HG02852 (cell line): ENCODE data around the gene GAPT.

ENCODE experiments used
- ATAC-seq: cut with Tn5 transposase; IDR thresholded peaks from one replicate; pipeline ENCODE4 v1.9.1; 2021; ENCODE audit warnings: mild to moderate bottlenecking, moderate library complexity; ENCODE audit not compliant: unreplicated experiment

GAPT gene

GRCh38 chr5:58491216-58491892 is at the start of gene GAPT:
GAPT (plus strand) TSS chr5:58491435; CDS start chr5:58494537, 3,102 bp downstream.
- ATAC-seq = peak; percentile 92

- ATAC-seq = no peak
These were observed 46.4 kb upstream of the GAPT start for GRCh38 chr5:58444805-58445204.

DNA sequence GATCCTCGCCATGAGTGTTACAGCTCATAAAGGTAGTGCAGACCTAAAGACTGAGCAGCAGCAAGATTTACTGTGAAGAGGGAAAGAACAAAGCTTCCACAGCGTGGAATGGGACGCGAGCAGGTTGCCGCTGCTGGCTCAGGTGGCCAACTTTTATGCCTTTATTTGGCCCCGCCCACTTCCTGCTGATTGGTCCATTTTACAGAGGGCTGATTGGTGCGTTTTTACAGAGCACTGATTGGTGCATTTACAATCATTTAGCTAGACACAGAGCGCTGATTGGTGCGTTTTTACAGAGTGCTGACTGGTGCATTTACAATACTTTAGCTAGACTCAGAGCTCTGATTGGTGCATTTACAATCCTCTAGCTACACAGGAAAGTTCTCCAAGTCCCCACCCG is 45.2 kb upstream of the GAPT start:
- ATAC-seq = no peak

DNA sequence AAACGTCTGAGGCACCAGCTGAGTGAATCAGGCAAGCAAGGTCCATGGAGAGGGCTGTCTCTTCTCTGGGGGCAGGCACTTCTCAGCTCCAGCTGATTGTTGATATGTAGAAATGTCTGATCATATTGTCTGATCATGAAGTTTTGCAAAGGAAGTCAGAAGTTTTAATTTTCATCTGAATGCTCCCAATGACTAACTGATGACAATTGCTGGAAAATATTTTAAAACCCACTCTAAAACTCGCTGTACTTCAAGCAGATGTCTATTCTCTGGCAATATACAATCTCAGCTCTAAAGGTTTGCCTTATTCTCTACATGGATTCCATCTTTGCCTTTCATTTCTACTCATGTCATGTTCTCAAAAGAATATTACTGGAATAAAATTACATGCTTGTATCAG is 44.0 kb upstream of the GAPT start:
- no peak for ATAC-seq

GRCh38 chr5:58450018-58450417 is 41.2 kb upstream of the GAPT start:
- ATAC-seq = no peak

DNA sequence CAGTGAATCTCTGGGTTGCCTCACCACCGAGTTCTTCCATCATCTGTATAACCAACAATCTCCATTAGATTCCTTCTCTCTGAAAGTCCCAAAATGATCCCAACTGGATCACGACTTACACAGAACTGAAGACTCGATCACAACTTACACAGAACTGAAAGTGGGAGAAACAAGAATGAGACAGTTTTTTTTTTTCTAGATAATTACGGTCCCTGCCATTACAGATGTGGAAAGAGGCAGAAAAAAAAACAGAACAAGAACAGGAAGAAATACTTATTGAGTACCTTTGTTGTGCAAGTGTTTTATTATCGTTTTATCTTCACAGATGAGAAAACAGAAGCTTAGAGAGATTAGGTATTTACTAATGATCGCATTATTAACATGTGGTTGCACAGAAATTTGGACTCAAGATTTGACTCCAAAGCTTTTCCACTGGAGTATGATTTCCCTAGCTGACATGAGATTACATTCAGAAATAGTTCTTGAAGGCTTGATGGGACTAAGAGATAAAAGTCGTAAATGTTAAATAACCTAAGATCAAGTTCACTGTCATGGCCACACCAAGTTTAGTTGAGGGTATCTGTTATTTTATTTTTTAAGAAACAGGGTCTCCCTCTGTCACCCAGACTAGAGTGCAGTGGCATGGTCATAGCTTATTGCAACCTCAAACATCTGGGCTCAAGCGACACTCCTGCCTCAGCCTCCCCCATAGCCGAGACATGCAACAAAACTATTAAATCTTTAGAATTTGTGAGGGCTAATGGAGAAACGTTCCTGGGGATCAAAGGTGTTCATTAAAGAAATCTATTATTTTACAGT is 40.2 kb upstream of the GAPT start:
- ATAC-seq = no peak

GRCh38 chr5:58451732-58452565 is 39.3 kb upstream of the GAPT start:
- ATAC-seq = no peak

DNA sequence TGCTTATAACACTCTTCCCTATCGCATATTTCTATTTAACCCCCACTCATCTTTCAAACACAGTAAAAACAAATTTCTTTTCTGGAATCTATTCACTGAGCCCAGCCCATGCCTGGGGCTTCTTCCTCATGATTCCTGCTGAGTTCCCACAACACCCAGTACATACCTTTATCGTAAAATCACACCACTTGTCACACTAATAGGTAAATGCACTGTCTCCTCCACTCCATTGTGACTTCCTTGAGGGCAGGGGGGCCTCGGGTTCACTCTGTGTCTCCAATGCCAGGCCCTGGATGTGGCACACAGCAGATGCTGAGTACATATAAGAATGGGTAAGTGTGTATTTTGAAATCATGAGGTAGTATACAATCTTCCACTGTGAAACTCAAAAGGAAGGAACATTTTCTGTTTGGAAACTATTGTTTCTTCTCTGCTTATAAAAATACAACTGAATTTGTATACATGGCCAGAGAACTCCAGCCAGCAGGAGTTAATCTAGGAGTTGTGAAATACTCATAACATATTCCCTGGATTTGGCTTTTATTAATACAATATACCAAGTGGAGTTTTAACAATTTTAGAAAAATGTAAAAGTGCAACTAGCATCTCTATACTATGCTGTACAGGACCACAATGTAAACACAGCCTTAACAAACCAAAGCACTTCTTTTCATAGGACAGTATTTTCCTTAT is 38.5 kb upstream of the GAPT start:
- no peak for ATAC-seq

DNA sequence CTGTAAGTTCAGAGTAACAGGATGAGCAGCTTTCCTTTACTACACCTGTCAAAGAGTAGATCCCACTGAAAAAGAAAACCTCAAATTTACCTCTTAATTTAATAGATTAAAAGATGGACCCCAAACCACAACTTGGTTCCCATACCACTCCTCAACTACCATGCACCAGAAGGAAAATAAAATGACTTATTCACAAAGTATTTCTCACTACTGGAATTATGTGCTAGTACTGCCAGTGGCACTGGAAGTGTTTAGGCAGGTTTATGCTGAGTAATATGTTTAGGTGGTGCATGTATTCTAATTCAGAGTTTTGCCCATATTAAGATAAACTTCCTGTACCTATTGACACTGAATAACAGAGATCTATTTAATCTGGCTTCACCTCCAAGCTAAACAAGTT is 37.9 kb upstream of the GAPT start:
- ATAC-seq = no peak

DNA sequence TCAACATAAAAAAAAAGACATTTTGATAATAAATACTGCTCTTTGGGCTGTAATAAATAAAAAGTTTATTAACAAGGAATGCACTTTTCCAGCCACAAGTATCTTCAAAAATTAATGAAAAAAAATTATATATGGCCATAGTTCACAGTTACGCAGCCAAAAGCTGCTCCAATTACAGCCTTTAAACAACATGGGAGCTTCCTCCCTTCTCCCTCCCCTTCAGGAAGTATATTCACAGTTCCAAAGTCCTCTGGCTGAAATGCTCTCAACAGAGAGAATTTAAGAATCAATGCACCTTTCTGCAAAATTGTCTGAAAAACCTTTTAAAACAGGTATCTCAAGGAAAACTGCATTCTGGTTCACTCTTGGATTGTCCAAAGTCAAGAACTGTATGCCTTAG is 37.2 kb upstream of the GAPT start:
- ATAC-seq = no peak

DNA sequence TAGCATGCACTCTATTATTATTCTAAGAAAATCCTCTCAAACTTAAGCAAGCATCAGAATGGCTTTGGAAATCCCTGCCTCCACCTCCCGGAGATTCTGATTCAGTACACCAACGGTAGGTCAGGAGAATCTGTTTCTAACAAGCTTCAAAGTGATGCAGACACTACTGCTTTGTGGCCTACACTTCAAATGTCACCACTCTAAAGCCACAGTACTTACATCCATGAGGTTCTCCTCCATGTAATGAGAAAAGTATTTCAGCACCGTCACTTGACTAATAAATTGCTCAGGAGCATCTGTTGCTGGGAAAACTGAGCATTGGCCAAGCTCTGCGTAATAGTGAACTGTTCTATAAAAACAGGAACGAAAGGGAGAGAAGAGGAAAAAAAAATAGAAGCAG is 36.2 kb upstream of the GAPT start:
- no peak for ATAC-seq

- no peak for ATAC-seq
These were observed 35.8 kb upstream of the GAPT start for GRCh38 chr5:58455480-58455879.

GRCh38 chr5:58456026-58456425 is 35.2 kb upstream of the GAPT start:
- ATAC-seq = no peak

DNA sequence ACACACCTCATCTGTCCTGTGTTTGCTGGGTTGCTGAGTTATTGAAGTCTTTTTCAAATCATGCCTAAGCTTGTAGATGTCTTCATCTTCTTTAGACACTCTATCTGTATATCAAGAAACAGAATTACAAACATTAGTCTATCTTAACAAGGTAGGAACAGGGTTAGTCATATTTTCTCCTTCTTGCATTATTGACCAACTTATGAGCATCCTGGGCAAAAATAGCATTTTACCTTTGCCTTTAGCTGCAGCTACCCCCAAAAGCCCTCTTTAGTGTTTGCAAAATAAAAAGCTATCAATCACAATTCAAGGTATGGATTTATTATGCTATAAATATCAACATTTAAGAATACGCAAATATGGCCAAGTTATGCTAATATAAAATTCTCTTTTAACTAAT is 34.7 kb upstream of the GAPT start:
- no peak for ATAC-seq

GRCh38 chr5:58457050-58457449 is 34.2 kb upstream of the GAPT start:
- no peak for ATAC-seq

DNA sequence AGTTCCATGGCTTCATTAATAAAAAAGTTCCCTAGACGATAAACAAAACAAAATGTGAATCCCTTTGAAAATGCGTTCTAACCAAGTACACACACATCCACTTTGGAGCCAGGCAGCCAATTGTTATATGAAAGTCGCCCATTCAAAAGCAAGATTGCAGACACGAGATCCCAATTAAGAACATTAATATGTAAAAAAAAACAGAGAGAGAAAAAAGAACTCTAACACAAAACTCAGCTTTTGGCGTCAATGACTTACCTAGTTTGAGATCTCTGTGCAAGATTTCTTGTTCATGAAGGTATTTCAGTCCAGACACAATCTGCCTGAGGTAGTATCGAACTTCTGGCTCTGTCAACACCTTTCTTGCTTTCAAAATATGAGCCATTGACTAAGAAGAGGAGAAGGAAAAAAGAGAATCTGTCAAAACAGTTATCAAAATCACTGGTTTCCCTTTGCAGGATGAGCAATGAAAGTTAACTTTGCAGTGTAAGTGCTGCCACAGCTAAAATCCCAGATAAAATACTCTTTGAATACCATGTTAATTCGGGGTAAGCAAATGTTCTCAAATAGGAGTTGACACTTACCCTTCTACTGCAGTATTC is 33.0 kb upstream of the GAPT start:
- no peak for ATAC-seq

- no peak for ATAC-seq
These were observed 32.5 kb upstream of the GAPT start for GRCh38 chr5:58458743-58459145.

GRCh38 chr5:58459146-58460001 is 31.9 kb upstream of the GAPT start:
- peak; percentile 0 for ATAC-seq

GRCh38 chr5:58460002-58460731 is 31.1 kb upstream of the GAPT start, which contains the start of gene PLK2:
PLK2 (minus strand) TSS chr5:58460086; CDS start chr5:58459959, 127 bp downstream.
- ATAC-seq = peak; percentile 78
